Esophagus squamous epithelium (tissue), 4 donors: Measurements from ENCODE around the gene ZMIZ1.

Source experiments
- POLR2A ChIP-seq, 4 donors: fragments of 450-650 bp; IDR thresholded peaks; one replicate each; pipeline ENCODE4 v1.6.1; 2017; ENCODE audit warnings: antibody characterized with exemption in 4 of 4, mild to moderate bottlenecking in 4 of 4, moderate library complexity in 3 of 4
- TF ChIP-seq, protein P1 (sequence below), 6 experiments: fragments of 450-650 bp in 4 of 6; fragments of 200-600 bp in 2 of 6; sonication (generic) in 2 of 6; IDR thresholded peaks; one replicate each; pipeline ENCODE4 v1.5.1; 2016 to 2019; ENCODE audit warnings: antibody characterized with exemption in 6 of 6, mild to moderate bottlenecking in 4 of 6, moderate library complexity in 4 of 6

DNA sequence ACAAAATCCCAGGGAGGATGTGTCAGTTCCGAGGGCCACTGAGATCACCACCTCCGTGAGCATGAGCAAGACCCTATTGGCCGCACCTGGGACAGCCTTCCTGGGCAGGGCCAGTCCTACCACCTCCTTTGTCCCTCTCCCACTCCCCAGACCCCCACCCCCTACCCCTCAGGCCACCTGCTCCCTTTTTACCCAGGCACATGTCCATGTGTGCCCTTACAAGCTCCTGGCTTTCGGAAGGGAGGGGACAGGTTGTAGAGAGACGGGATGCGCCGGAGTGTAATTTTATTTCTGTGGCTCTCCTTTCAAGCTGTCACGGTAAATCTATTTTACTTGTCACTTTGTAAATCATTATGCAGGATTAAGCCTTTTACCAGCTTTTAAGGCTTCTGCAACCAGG lies 20.9 kb downstream of the ZMIZ1 start:
- TF ChIP-seq, protein P1, sequence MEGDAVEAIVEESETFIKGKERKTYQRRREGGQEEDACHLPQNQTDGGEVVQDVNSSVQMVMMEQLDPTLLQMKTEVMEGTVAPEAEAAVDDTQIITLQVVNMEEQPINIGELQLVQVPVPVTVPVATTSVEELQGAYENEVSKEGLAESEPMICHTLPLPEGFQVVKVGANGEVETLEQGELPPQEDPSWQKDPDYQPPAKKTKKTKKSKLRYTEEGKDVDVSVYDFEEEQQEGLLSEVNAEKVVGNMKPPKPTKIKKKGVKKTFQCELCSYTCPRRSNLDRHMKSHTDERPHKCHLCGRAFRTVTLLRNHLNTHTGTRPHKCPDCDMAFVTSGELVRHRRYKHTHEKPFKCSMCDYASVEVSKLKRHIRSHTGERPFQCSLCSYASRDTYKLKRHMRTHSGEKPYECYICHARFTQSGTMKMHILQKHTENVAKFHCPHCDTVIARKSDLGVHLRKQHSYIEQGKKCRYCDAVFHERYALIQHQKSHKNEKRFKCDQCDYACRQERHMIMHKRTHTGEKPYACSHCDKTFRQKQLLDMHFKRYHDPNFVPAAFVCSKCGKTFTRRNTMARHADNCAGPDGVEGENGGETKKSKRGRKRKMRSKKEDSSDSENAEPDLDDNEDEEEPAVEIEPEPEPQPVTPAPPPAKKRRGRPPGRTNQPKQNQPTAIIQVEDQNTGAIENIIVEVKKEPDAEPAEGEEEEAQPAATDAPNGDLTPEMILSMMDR (IDR thresholded peaks at IDR 0.05): no peak
- no peak for TF ChIP-seq POLR2A (IDR thresholded peaks at IDR 0.05)
